ENCODE data around the gene BTG3. TPM values are rescaled to one million over a fixed set of nuclear protein-coding genes. Genes with fewer than 3 reads are reported as not detected.

Gene BTG3
- total RNA-seq, 2 experiments from 2014 or later = 50.4 to 51.9 TPM

GRCh38 chr21:17550671-17551308 lies 61.9 kb downstream of the BTG3 start:
- peak; percentile 6 for DNase-seq
- intact Hi-C loops (cut with micrococcal nuclease) = loop anchor here (10.0 kb wide), 1 partner anchor 166 kb away; no protein-coding TSS in a partner anchor
- Mint-ChIP-seq H3K27ac (no peak overlapping the region), H3K9me3 (no peaks in the 10 kb centered on the region), H3K36me3 (ENCODE audit: low read depth) (no peaks in the 10 kb centered on the region), H3K4me3 (no peak overlapping the region), H3K27me3 (ENCODE audit: low read depth) (no peaks in the 10 kb centered on the region), H3K4me1 (ENCODE audit: low read depth) (no peaks in the 10 kb centered on the region)
- CTCF ChIA-PET = no interaction called here

GRCh38 chr21:17548262-17548661 lies 64.4 kb downstream of the BTG3 start:
- H3K27me3 Mint-ChIP-seq (ENCODE audit: low read depth) = no peaks in the 10 kb centered on the region
- no peaks in the 10 kb centered on the region for H3K4me1 Mint-ChIP-seq (ENCODE audit: low read depth)
- intact Hi-C loops (cut with micrococcal nuclease) = no loop called here
- H3K27ac Mint-ChIP-seq = no peak overlapping the region
- no peak for DNase-seq
- CTCF ChIA-PET = no interaction called here
- H3K9me3 Mint-ChIP-seq = no peaks in the 10 kb centered on the region
- no peaks in the 10 kb centered on the region for H3K36me3 Mint-ChIP-seq (ENCODE audit: low read depth)
- H3K4me3 Mint-ChIP-seq = no peak overlapping the region

GRCh38 chr21:17545007-17545406 lies 67.7 kb downstream of the BTG3 start:
- H3K36me3 Mint-ChIP-seq (ENCODE audit: low read depth) = no peaks in the 10 kb centered on the region
- H3K4me1 Mint-ChIP-seq (ENCODE audit: low read depth) = no peaks in the 10 kb centered on the region
- no peak for DNase-seq
- no peaks in the 10 kb centered on the region for H3K9me3 Mint-ChIP-seq
- intact Hi-C loops (cut with micrococcal nuclease) = no loop called here
- H3K4me3 Mint-ChIP-seq = no peak overlapping the region
- CTCF ChIA-PET = no interaction called here
- H3K27ac Mint-ChIP-seq = no peak overlapping the region
- no peaks in the 10 kb centered on the region for H3K27me3 Mint-ChIP-seq (ENCODE audit: low read depth)

Other genes starting within 250 kb of the BTG3 start
- under 1 TPM; 0.27 to 0.52 TPM for gene CXADR, start 99.9 kb downstream of the BTG3 start, total RNA-seq
- 10 to 100 TPM; 25.6 to 25.8 TPM for gene C21orf91, start 206.5 kb upstream of the BTG3 start, total RNA-seq

Data from activated naive CD4-positive, alpha-beta T cell treated with anti-CD3 and anti-CD28 coated beads for 36 hours (primary cell).